Kidney (tissue), 14 donors: ENCODE data around the gene MTCL1. TPM values are rescaled to one million over a fixed set of nuclear protein-coding genes. Genes with fewer than 3 reads are reported as not detected.

Experiments used
- DNase-seq, 5 donors: peaks; one replicate each; pipeline ENCODE4 v3.0.0-alpha.2; 2013 to 2020
- FAIRE-seq: peaks from 2 replicates; lab custom pipeline; 2012; peaks lifted over from hg19 to GRCh38; lab: Jason Lieb, UNC
- H3K27ac ChIP-seq, 2 donors: one replicate each; pipeline ENCODE4 v1.7.0; 2013; ENCODE audit warnings: low read depth in 2 of 2, low read length in 2 of 2, inconsistent platforms in 1 of 2
- H3K27me3 ChIP-seq: one replicate; pipeline ENCODE4 v1.7.1; 2013; ENCODE audit warnings: low read length, inconsistent platforms; ENCODE audit not compliant: control insufficient read depth, insufficient read depth
- H3K36me3 ChIP-seq, 3 donors: one replicate each; pipeline versions ENCODE4 v1.7.0 to v1.7.1; 2013; ENCODE audit warnings: low read length in 3 of 3, control low read depth in 1 of 3, inconsistent platforms in 1 of 3; ENCODE audit not compliant: insufficient read depth in 3 of 3, control insufficient read depth in 2 of 3
- H3K4me1 ChIP-seq, 3 donors: one replicate each; pipeline versions ENCODE4 v1.7.0 to v1.7.1; 2013; ENCODE audit warnings: low read length in 3 of 3, inconsistent platforms in 1 of 3, low read depth in 1 of 3; ENCODE audit not compliant: control insufficient read depth in 2 of 3, insufficient read depth in 2 of 3
- H3K4me3 ChIP-seq, 3 donors: one replicate each; pipeline versions ENCODE4 v1.7.0 to v1.8.1; 2013; ENCODE audit warnings: low read length in 3 of 3, control low read depth in 1 of 3, inconsistent platforms in 1 of 3
- H3K9ac ChIP-seq, 3 donors: one replicate each; pipeline versions ENCODE4 v1.7.0 to v1.7.1; 2013; ENCODE audit warnings: low read length in 3 of 3, control low read depth in 1 of 3, inconsistent platforms in 1 of 3
- H3K9me3 ChIP-seq, 3 donors: one replicate each; pipeline versions ENCODE4 v1.7.0 to v1.7.1; 2013; ENCODE audit warnings: low read length in 3 of 3, control low read depth in 1 of 3, inconsistent platforms in 1 of 3; ENCODE audit not compliant: control insufficient read depth in 2 of 3, insufficient read depth in 1 of 3
- intact Hi-C: fragments of 100-400 bp; cut with DNase I; formaldehyde crosslinking; loops from one replicate; pipeline ENCODE4 v1.11.1; 2022
- polyA plus RNA-seq: library from polyadenylated mRNA; stranded (reverse); fragments of 350-450 nt; fragmentation: Illumina TruSeq; extraction: RNeasy Lipid Tissue Mini Kit (QIAGEN cat#74804); gene quantifications from one replicate; pipeline ENCODE4 v1.2.3, GENCODE V29; 2014; ENCODE audit warnings: low read depth, low replicate concordance; ENCODE audit not compliant: insufficient read depth
- total RNA-seq: library from RNA; stranded (reverse); fragmentation: NEBNext Ultra II Directional; extraction: Animal tissue kit (Norgen Biotek cat#: 25700); gene quantifications from one replicate; pipeline ENCODE4 v1.2.1, GENCODE V29; 2021
- TF ChIP-seq, protein P1 (sequence below): IDR thresholded peaks from 3 replicates; pipeline ENCODE4 v1.5.1; 2012; ENCODE audit warnings: mild to moderate bottlenecking, moderate library complexity, borderline replicate concordance; ENCODE audit not compliant: insufficient read depth; ENCODE audit errors: extremely low read depth
- donor health status: control.
- donor health status: control.
- donor health status: control.
- donor health status: control.
- donor health status: control.
- donor health status: DM: yes; HTN: yes; CAD: no.
- donor health status: Normal renal cell carcinoma (clear cell type).

MTCL1 gene
- total and polyA plus RNA-seq, 2 donors from 2014 or later: 2.5 to 15.3 TPM

DNA sequence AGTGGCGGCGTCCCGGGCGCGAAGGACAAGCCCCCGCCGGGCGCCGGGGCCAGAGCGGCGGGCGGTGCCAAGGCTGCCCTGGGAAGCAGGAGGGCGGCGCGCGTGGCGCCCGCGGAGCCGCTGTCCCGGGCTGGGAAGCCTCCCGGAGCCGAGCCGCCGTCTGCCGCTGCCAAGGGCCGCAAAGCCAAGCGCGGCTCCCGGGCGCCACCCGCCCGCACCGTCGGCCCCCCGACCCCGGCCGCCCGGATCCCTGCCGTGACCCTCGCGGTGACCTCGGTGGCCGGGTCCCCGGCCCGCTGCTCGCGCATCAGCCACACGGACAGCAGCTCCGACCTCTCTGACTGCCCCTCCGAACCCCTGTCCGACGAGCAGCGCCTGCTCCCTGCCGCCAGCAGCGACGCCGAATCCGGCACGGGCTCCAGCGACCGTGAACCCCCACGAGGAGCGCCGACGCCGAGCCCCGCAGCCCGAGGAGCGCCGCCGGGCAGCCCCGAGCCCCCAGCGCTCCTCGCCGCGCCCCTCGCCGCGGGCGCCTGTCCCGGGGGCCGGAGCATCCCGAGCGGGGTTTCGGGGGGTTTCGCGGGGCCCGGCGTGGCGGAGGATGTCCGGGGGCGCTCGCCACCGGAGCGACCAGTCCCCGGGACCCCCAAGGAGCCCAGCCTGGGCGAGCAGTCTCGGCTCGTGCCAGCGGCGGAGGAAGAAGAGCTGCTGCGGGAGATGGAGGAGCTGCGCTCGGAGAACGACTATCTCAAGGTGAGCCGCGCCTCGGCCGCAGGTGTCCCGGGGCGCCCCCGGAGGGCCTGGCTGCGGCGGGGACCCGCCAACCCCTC is 820 bp downstream of the MTCL1 start:
- TF ChIP-seq, protein P1, sequence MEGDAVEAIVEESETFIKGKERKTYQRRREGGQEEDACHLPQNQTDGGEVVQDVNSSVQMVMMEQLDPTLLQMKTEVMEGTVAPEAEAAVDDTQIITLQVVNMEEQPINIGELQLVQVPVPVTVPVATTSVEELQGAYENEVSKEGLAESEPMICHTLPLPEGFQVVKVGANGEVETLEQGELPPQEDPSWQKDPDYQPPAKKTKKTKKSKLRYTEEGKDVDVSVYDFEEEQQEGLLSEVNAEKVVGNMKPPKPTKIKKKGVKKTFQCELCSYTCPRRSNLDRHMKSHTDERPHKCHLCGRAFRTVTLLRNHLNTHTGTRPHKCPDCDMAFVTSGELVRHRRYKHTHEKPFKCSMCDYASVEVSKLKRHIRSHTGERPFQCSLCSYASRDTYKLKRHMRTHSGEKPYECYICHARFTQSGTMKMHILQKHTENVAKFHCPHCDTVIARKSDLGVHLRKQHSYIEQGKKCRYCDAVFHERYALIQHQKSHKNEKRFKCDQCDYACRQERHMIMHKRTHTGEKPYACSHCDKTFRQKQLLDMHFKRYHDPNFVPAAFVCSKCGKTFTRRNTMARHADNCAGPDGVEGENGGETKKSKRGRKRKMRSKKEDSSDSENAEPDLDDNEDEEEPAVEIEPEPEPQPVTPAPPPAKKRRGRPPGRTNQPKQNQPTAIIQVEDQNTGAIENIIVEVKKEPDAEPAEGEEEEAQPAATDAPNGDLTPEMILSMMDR: no peak
- FAIRE-seq: no peak
- Histone ChIP-seq H3K4me1 (peaks cover 0 to 15% (median 11%) of the 10 kb centered on the region in 3 donors), H3K27ac (no peak overlapping the region), H3K27me3 (no peaks in the 10 kb centered on the region), H3K9ac (peak overlapping the region in 2 of 3 donors; percentile 4 to 34), H3K36me3 (no peaks in the 10 kb centered on the region), H3K9me3 (no peaks in the 10 kb centered on the region), H3K4me3 (peak overlapping the region in 2 of 3 donors; percentile 47 to 52)
- intact Hi-C loops: no loop called here
- peak; percentile 12 to 80 (median 27) for DNase-seq

- intact Hi-C loops: no loop called here
- TF ChIP-seq, protein P1: peak; percentile 27
- Histone ChIP-seq H3K27ac (no peak overlapping the region), H3K4me1 (peaks cover 0 to 15% (median 11%) of the 10 kb centered on the region in 3 donors), H3K27me3 (no peaks in the 10 kb centered on the region), H3K4me3 (peak overlapping the region in 2 of 3 donors; percentile 47 to 52), H3K9ac (peak overlapping the region in 2 of 3 donors; percentile 4 to 34), H3K36me3 (no peaks in the 10 kb centered on the region), H3K9me3 (no peaks in the 10 kb centered on the region)
- peak; percentile 68 to 79 (median 78) for DNase-seq
- FAIRE-seq: no peak
Observed at GRCh38 chr18:8706791-8707555, 1.6 kb downstream of the MTCL1 start.

- peak overlapping the region in 1 of 3 donors; percentile 52 for H3K4me3 ChIP-seq
- H3K4me1 ChIP-seq: peaks cover 0 to 15% (median 11%) of the 10 kb centered on the region in 3 donors
- H3K9ac ChIP-seq: peak overlapping the region in 1 of 3 donors; percentile 34
- H3K9me3 ChIP-seq: no peaks in the 10 kb centered on the region
- H3K36me3 ChIP-seq: no peaks in the 10 kb centered on the region
- TF ChIP-seq, protein P1: no peak
- H3K27ac ChIP-seq: no peak overlapping the region
- no peak for FAIRE-seq
- no peak for DNase-seq
- intact Hi-C loops: no loop called here
- no peaks in the 10 kb centered on the region for H3K27me3 ChIP-seq
Observed at GRCh38 chr18:8707556-8708300, 2.4 kb downstream of the MTCL1 start.
